ENCODE data around the gene OPCML.

The OPCML gene

DNA sequence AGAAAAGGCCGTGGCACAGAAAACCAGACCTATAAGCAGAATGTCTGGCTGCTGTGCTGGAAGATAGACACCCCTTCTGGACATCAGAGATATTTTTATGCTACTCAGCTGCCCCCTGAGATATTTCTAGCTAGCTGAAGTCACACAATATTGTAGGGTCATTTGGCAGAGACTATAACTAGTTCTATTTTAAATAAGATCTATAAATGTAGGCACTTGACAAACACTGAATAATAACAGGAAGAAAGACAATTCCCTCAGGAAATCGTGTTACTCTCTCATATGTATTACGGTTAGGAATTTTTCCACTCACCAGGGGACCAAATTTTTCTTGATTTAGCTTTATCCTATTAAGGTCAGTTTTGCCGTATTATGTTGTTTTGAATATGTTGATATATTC, 845.4 kb downstream of the OPCML start:
- DNase-seq, result no peak

DNA sequence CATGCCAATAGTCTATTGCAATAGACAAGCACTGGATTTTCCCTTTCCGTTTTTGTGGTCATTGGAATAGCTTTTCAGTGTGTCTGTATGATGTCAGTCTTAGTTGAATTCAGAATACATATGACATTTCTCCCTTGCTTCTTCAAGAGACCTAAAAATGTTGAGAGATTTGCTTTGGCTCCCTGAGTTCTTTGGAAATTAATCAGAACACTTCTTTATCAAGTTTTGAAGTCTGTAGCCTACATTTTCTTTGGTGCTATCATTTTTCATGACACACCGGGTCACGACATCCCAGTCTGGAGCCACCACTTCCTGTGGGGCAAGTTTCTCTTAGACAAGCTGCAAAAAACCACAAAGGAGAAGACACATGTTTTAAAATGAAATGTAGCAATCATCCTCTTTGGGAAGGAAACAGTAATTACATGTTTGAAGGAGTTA, 847.1 kb downstream of the OPCML start:
- no peak for DNase-seq

GRCh38 chr11:132683602-132684001, 848.7 kb downstream of the OPCML start:
- no peak for DNase-seq

- DNase-seq, result no peak
Observed at GRCh38 chr11:132681971-132682370, 850.3 kb downstream of the OPCML start.

DNA sequence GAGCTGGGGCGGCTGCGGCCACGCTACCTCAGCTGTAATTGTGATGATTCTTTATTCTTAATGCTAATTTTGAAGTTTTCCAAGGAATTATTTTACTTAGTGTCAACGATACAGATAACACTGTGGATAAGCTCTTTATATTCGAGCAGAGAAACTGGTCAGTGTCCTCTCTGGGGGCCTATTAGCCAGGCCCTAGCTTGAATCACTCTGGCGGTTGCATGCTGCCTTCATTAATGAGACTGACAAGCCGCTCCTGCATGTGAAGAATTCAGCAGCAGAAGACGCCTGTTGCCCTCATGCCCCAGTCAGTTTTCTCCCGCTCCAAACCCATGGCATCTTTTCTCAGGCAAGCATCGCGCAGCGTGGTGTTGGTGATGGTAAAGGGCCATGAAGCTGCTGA, 851.7 kb downstream of the OPCML start:
- DNase-seq, result no peak

GRCh38 chr11:132674151-132674550, 858.1 kb downstream of the OPCML start:
- no peak for DNase-seq

DNA sequence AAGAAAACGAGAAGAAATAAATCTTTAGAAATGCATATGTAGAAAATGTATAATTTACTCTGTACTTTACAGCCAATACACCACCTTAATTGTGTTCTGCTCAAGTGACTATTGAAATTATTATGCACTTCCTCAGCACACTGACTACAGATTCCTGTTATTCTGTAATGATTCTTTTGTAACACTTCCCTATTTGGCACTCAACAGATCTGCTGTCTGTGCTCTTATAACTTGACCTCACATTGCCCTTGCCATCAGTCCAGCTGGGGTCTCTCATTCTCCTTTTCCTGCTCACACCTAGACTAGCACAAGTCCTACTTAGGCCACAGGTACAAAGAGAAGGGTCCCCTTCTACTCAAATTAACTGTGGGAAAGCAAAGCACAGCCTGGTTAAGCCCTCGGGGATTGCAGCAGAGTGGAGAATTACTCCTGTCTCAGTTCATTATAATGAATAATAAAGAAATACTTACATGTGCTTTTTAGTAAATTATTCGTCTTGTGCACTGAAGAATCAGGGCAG, 860.4 kb downstream of the OPCML start:
- DNase-seq, result no peak

DNA sequence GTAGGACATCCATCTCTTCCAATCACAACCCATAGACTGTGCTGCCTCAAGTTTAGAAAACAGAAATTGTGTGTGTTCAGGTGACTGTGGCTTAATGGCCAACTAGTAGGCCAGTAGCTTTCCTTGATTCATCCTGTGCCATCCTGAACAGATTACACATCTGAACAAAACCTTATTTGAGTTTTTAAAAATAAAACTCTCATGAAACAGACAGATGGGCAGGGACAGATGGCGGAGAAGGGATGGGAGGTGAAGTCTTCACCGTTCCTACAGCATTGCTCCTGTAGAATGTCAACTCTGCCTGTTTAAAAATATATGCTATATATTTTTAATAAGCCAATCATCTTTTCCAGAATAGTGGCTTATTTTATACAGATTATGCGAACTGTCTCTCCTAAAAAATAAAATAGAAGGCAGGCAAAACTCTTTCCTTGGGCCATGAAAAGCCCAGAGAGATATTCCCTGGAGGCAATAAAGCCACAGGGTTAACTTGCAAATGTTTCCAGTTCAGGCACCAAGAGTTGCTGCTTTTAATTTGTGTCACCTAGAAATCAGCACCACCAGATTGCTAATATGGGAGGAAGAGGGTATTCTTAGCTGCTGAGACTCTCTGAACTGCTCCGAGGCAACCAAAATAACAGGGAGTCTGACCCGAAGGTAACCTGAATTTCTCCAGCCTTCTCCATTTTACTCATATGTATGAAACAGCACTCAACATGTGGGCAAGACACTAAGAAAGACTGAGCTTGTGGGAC, 861.2 kb downstream of the OPCML start:
- DNase-seq, result no peak

DNA sequence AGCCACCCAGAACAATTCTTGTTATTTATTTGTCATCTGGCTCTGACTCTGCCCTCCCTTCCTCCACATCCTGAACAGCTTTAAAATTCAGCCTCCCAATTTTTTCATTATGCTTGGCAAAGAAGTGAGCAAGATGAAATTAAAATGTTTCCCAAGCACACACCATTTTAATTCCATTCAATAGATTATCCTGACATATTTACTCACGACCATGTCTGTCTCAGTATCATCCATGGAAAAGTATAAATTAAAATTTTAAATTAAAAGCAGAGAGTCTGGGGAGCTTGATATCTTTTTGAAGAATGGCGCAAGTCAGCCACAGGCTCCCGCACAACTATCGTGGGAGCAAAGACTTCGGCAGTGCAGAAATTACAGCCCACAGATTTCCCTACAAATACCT, 862.4 kb downstream of the OPCML start:
- DNase-seq, result no peak

DNA sequence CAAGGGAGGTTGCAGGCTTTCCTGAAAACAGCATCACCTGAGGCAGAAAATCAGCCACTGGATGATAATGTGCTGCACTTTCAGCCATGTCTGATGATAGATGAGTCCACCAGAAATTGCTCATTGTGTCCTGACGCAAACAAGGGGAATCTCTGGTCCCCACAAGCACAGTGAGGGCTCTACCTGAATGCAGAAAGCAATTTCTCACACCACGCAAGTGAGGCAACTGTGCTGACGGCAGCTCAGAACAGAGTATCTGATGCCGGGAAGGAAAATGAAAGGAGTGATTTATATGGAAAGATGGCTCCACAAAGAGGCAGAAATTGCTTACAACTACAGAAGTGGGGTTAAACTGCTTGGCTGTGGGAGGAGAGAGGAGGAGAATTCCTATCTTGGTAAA, 867.1 kb downstream of the OPCML start:
- DNase-seq, result no peak

GRCh38 chr11:132658696-132659095, 873.6 kb downstream of the OPCML start:
- no peak for DNase-seq

GRCh38 chr11:132658004-132658403, 874.3 kb downstream of the OPCML start:
- DNase-seq, result no peak

DNA sequence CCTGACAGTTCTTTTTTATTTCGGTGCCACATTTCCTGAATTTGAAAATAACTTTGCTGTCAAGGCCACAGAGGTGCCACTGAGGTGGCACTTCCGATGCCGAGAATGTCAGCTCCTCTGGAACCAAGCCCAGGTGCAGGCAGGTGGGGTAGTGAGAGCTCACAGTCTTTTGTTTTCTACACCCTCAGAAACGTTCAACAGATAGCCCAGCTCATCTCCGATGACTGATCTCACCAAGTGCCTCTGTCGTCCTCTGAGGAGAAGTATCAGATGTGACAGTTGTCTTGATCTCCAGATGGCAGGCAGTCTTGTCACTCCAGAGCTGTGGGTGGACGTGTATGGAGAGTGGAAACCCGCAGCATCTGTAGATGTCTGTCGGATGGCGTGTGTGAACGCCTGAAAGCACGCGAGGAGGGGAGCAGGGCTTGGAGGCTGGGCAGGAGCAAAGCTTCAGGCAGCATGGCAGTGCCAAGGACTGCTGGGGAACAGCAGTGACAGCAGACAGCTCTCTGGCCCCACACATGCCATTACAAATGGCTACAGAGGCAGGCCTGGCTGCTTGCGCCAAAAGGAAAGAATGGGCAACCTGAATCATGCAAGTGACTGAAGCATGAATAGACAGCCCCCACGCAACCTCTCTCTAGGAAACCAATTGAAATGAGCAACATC, 877.0 kb downstream of the OPCML start:
- no peak for DNase-seq

GRCh38 chr11:132653237-132653636, 879.1 kb downstream of the OPCML start:
- no peak for DNase-seq

DNA sequence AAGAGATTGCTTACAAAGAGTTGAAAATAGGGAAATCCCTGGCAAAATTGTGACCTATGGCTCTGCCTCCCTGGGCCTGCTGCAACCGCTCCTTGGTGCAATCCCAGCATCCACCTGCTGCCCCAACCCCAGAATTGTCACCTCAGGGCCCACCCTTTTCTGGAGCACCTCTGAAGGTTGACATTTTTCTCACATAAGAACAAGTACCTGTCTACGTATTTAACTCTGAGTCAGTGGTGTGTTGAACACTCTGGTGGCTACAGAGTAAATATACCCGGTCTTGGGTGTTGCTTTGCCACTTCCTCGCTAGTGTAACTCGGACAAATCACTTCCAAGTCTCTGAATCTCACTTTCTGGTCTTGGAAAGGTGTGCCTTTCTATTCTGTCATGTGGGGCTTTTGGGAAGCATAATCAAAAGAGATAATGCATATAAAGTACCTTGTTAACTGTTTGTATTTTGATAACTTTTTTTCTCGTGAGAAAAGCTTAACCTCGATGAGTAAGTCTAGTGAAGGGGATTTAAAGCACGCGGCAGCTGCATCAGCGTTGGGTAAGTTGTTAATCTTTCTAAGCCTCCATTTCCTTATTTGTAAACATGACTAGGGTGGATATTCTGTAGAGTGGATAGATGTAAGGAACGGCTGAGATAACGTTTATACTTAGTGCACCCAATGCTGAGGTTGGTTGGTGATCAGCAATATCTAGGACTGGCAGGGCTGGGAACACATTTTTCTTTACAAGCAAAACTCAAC, 881.2 kb downstream of the OPCML start:
- DNase-seq, result no peak

- no peak for DNase-seq
Observed at GRCh38 chr11:132649277-132649676, 883.0 kb downstream of the OPCML start.

DNA sequence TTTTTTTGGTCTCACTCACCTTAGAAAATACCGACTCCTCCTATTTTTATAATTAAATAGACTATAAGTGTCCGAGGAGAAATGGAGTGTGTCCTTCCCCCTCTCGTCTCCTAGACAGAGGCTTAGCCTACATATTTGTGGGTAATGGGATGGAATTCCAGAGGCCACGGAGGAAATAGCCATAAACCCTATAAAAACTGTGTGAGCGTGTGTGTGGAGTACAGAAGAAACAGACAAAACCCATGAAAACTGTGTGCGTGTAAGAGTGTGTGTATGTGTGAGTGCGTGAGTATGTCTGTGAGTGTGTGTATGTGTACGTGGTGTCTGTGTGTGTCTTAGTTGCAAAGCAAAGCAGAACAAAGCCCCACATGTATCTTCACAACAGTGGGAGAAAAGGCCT, 883.5 kb downstream of the OPCML start:
- no peak for DNase-seq

DNA sequence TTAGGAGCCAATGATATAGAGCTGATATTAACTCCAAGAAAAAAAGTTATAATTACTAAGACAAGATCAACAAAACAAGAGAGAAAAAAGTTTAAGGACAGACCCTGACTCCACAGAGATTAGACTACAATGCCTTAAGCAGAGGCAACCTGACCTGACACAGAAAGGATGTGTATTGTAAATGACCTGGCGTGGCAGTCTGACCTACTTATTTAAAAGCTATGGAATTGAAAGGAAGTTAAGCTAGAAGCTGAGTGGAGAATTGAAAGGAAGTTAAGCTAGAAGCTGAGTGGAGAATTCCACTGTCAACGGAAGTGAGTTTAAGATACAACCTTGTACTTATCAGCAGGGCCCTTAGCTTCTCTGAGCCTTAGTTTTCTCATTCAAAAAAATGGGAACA, 885.4 kb downstream of the OPCML start:
- DNase-seq, result no peak

DNA sequence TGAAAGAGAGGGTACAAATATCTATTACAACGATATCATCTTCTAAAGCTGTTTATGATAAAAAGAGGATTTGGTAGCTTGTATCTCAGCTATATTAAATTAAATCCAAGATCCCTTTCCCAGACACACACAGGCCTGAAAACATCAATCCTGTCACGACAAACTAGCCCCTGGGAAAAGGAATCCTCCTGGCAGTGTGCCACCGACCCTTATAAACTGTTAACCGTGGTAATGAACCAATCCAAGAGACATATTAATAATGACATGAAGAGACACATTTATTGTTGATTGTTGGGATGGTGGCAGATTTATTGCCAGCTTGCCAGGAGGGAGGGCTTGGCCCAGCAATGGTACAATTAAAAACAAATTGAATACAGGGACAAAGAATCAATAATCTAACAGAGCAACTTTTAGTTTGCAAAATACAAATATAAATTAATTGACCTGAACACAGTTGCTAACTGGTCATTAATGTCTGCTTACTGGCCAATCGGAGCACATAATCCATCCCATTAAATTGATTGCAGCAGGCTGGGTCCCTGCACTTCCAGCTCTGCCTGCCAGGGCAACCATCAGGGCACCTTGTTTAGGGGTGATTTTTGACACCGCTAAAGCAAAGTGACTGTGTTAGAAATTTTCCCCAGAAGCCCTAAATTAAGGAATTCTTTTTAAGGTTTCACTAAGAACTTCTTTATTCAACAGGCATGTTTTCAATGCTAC, 887.6 kb downstream of the OPCML start:
- no peak for DNase-seq

GRCh38 chr11:132643239-132643638, 889.1 kb downstream of the OPCML start:
- no peak for DNase-seq

GRCh38 chr11:132640952-132641351, 891.3 kb downstream of the OPCML start:
- DNase-seq, result no peak

- no peak for DNase-seq
Observed at GRCh38 chr11:132639986-132640385, 892.3 kb downstream of the OPCML start.

GRCh38 chr11:132639403-132639802, 892.9 kb downstream of the OPCML start:
- DNase-seq, result no peak

All from stimulated activated CD4-positive, alpha-beta T cell treated with anti-CD3 and anti-CD28 coated beads, Interleukin-4, amount 100 ng/mL, for 4 hours (primary cell).